ENCODE results near the gene TMEM150A. TPM values are rescaled to one million over a fixed set of nuclear protein-coding genes. Genes with fewer than 3 reads are reported as not detected.
"Not testable (repeated sequence)": the region's sequence is repeated elsewhere in the genome, so short reads cannot be mapped to it uniquely, and the experiment has no call there.

TMEM150A gene
- polyA plus RNA-seq, 3 donors = 23.5 to 30.3 (median 28.4) TPM

DNA sequence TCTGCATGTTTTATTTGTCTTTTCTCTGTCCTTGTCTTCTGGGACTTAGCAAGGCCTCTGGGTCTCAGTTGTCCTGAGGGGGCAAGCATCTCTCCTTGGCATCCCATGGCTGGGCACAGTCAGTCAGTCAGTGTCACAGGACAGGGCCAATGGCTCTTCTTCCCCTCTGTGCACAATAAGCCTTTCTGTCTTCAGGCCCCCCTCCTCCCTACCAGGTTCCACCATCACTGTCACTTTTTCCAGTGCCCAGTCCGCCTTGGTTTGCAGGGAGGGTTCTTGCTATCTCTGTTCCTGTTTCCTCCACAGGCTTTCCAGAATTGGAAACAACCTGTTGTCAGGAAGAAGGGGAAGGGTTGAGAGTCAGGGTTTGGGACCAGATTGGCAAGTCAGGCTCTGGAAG, 20.0 kb downstream of the TMEM150A start:
- no peak overlapping the region for H3K27ac ChIP-seq (ENCODE audit: low read depth, low read length)
- whole genome bisulfite sequencing, 3 donors = 47 to 67% (median 55%) methylated on average over 1 of the region's 1 CpG

DNA sequence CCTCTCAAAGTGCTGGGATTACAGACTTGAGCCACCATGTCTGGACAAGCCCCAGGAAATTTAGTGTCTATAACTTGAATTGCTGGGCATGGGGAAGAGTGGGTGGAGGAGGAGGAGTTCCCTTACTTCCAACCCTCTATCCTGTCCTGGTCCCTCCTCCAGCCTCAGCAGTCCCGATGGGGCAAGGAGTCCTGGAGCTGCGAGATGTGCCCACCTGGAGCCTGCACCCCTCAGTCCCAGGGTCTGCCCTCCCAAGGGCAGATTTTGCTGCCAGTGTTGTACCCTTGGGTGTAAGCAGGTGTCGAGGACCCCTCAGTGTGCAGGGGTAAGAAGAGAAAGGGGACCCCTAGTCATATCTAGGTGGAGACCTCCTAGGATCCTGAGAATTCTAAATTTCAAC, 22.3 kb downstream of the TMEM150A start:
- 75 to 92% (median 79%) methylated on average over 3 of the region's 3 CpGs for WGBS, 3 donors
- no peak overlapping the region for H3K27ac ChIP-seq (ENCODE audit: low read depth, low read length)

GRCh38 chr2:85579266-85579935, 23.1 kb downstream of the TMEM150A start:
- 30 to 37% (median 36%) methylated on average over 6 of the region's 6 CpGs for WGBS, 3 donors
- no peak overlapping the region for H3K27ac ChIP-seq (ENCODE audit: low read depth, low read length)

GRCh38 chr2:85578243-85579180, 24.0 kb downstream of the TMEM150A start:
- no peak overlapping the region for H3K27ac ChIP-seq (ENCODE audit: low read depth, low read length)
- 18 to 28% (median 27%) methylated on average over 19 of the region's 19 CpGs for WGBS, 3 donors

- H3K27ac ChIP-seq (ENCODE audit: low read depth, low read length) = no peak within 1 kb of the TSS
- 11 to 24% (median 19%) methylated on average over 19 of the region's 19 CpGs for WGBS, 3 donors
These were observed 24.9 kb downstream of the TMEM150A start, which contains the start of gene VAMP8 for GRCh38 chr2:85577386-85578242. TSS of gene VAMP8 (plus strand) at chr2:85577586. CDS start at chr2:85577647, 61 bp downstream.

GRCh38 chr2:85577063-85577385, 25.5 kb downstream of the TMEM150A start:
- H3K27ac ChIP-seq (ENCODE audit: low read depth, low read length) = no peak overlapping the region
- WGBS, 3 donors = 36 to 55% (median 49%) methylated on average over 3 of the region's 3 CpGs

GRCh38 chr2:85575739-85576138, 26.8 kb downstream of the TMEM150A start:
- WGBS, 3 donors = 76 to 92% (median 92%) methylated on average over 8 of the region's 8 CpGs
- H3K27ac ChIP-seq (ENCODE audit: low read depth, low read length) = no peak overlapping the region

DNA sequence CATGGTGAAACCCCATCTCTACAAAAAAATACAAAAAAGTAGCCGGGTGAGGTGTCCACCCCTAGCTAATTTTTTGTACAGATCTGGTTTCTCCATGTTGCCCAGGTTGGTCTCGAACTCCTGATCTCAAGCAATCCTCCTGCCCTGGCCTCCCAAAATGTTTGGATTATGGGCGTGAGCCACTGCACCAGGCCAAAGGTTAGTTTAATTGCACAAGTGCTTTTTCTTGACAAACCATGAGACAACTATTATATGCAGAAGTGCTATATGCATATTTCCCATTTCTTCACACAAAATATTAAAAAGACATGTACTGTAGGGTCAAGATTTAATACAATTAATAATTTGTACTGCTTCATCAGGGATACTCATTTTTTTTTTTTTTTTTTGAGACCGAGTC, 36.2 kb downstream of the TMEM150A start:
- WGBS, 3 donors = 74 to 87% (median 81%) methylated on average over 4 of the region's 4 CpGs
- no peak overlapping the region for H3K27ac ChIP-seq (ENCODE audit: low read depth, low read length)

DNA sequence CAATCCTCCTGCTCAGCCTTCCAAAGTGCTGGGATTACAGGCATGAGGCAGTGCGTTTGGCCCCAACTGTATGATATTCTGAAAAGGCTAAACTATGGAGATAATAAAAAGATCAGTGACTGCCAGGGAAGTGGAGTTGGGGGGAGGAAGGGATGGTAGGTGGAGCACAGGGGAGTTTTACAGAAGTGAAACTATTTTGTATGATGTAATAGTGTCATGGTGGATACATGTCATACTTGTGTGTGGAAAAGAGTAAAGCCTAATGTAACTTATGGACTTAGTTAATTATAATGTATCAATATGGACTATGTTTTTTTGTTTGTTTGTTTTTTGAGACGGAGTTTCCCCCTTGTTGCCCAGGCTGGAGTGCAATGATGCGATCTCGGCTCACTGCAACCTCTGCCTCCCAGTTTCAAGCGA, 38.3 kb downstream of the TMEM150A start:
- 84 to 90% (median 85%) methylated on average over 5 of the region's 5 CpGs for WGBS, 3 donors
- no peak overlapping the region for H3K27ac ChIP-seq (ENCODE audit: low read depth, low read length)

- H3K27ac ChIP-seq (ENCODE audit: low read depth, low read length) = no peak within 1 kb of the TSS
- 3% methylated on average over 63 to 64 of the region's 64 CpGs for WGBS, 3 donors
These were observed 41.0 kb downstream of the TMEM150A start, which contains the start of gene GGCX for GRCh38 chr2:85561280-85562212. TSS of gene GGCX (minus strand) at chr2:85561493. CDS start at chr2:85561428, 65 bp downstream.

DNA sequence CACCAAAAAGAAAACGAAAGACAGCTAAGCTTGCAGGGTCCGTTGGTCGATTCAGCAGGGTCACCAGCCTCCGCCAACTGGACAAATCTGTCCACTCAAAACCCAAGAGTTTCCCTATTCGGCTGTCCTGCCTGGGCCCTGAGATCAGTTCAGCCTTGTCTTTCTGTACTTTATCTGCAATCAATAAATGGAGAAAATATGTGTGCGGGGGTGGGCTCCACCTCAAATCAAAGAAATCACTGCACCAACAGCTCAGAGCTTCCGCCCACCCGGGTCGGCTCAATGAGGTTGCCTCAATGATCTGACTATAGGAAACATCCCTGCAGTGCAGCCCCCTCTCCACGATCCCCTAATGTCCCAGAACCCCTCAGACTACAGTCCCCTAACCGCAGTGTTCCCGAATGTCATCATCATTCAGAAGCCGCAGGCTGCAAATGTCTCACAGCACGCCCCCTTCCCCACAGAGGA, 41.7 kb downstream of the TMEM150A start:
- H3K27ac ChIP-seq (ENCODE audit: low read depth, low read length) = no peak overlapping the region
- 2 to 6% (median 5%) methylated on average over 14 of the region's 14 CpGs for WGBS, 3 donors

DNA sequence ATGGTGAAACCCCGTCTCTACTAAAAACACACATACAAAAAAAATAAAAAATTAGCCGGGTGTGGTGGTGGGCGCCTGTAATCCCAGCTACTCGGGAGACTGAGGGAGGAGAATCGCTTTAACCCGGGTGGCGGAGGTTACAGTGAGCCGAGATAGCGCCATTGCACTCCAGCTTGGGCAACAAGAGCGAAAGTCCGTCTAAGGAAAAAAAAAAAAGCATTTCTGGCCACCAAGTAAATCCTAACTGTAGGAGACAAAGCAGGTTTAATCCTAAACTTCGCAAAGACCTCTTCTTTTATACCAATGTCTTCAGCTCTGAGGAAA, 42.1 kb downstream of the TMEM150A start:
- WGBS, 3 donors = 61 to 82% (median 81%) methylated on average over 12 of the region's 12 CpGs
- H3K27ac ChIP-seq (ENCODE audit: low read depth, low read length) = not testable (repeated sequence)

DNA sequence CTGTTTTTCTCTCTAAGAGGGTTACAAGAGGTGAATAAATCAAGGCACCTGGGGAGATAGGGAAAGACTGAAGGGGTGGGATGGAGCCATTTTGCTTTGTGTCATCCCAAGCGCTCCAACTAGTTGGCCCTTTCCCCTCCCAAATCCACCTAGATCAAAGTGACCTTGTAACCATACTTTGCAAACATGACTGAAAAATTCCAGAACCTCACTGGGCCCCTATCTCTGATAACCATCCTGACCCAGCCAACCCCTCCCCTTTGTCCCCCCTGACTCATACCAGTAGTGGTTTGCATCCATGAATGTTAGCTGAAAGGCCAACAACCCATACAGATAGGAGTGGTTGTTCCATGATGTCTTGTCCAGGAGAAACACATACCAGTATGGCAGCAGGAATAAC, 44.3 kb downstream of the TMEM150A start:
- no peak overlapping the region for H3K27ac ChIP-seq (ENCODE audit: low read depth, low read length)
- 94 to 100% (median 100%) methylated on average over 1 of the region's 1 CpG for WGBS, 3 donors

DNA sequence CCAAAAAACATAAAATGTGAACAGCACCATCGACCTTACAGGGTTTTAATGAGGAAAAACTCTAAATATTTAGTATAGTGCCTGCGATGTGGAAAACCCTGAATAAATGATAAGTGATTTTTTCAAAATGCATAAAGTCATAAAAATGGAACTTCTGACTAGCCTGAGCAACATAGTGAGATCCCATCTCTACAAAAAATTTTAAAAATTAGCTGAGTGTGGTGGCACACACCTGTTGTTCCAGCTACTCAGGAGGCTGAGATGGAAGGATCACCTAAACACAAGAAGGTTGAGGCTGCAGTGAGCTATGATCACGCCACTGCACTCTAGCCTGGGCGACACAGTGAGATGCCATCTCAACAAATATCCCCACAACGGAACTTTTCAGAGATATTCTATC, 45.4 kb downstream of the TMEM150A start:
- no peak overlapping the region for H3K27ac ChIP-seq (ENCODE audit: low read depth, low read length)

DNA sequence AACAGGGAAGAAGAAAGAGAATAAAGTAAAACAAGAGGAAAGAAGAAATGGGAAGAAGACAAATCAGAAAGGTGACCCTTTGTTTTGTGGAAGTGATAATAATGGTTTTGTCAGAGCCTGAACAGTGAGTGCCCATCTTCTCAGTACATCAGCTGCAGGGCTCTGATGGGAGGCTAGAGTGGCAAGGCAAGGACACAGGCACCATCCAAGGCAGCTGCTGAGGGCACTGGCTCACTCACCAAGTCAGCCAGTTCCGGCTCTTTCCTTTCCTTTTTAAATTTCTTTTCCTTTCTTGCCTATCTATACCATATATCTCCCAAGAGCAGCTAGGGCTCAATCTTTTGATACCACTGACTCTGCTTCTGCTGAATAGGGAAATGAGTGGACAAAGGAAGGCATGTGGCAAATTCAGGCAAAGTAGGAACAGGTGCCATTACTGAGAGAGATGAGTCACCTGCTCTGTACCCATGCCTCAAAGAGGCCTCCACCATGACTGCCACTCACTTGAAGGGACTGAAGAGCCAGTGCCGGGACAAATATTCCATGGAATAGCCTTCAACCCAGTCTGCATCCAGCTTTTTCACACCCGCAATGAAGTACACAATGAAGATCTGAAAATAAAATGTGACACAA, 47.4 kb downstream of the TMEM150A start:
- H3K27ac ChIP-seq (ENCODE audit: low read depth, low read length) = no peak overlapping the region
- WGBS, 3 donors = 91 to 98% (median 92%) methylated on average over 3 of the region's 3 CpGs

More for the DNA sequence above, 45.4 kb downstream of the TMEM150A start:
- 92 to 94% (median 93%) methylated on average over 5 of the region's 5 CpGs for WGBS, 3 donors

- no peak overlapping the region for H3K27ac ChIP-seq (ENCODE audit: low read depth, low read length)
- WGBS, 3 donors = 80 to 83% (median 82%) methylated on average over 6 of the region's 6 CpGs
These were observed 49.3 kb downstream of the TMEM150A start for GRCh38 chr2:85553184-85553583.
